Prostate gland (tissue), 2 donors: ENCODE data around the gene DHFR. TPM values are rescaled to one million over a fixed set of nuclear protein-coding genes. Genes with fewer than 3 reads are reported as not detected.
"Not testable (repeated sequence)": the region's sequence is repeated elsewhere in the genome, so short reads cannot be mapped to it uniquely, and the experiment has no call there.

Experiments used
- DNase-seq: peaks from one replicate; pipeline ENCODE4 v3.0.0-alpha.2; 2019; ENCODE audit warnings: low spot score
- H3K27ac ChIP-seq, 2 donors: fragments of 200-600 bp; sonication (generic); 2 replicates each; pipeline ENCODE4 v1.5.1; 2017 to 2019
- H3K27me3 ChIP-seq: fragments of 200-600 bp; sonication (generic); replicated peaks from 2 replicates; pipeline ENCODE4 v1.5.1; 2019; ENCODE audit not compliant: insufficient read depth
- H3K36me3 ChIP-seq, 2 donors: fragments of 200-600 bp; sonication (generic); 1 replicate in 1 of 2; 2 replicates in 1 of 2; pipeline versions ENCODE4 v1.5.1 to v1.8.1; 2017 to 2019
- H3K4me1 ChIP-seq: fragments of 200-600 bp; sonication (generic); replicated peaks from 2 replicates; pipeline ENCODE4 v1.5.1; 2019
- H3K4me3 ChIP-seq, 2 donors: fragments of 200-600 bp; sonication (generic); 2 replicates each; pipeline ENCODE4 v1.5.1; 2017 to 2019
- H3K9me3 ChIP-seq: fragments of 200-600 bp; sonication (generic); 2 replicates; pipeline ENCODE4 v1.5.1; 2017
- POLR2A ChIP-seq: fragments of 450-650 bp; IDR thresholded peaks from one replicate; pipeline ENCODE4 v1.6.1; 2016; ENCODE audit warnings: antibody characterized with exemption, mild to moderate bottlenecking
- POLR2AphosphoS5 ChIP-seq: sonication (generic); formaldehyde crosslinking; IDR thresholded peaks from one replicate; pipeline ENCODE4 v1.6.1; 2017; ENCODE audit warnings: antibody characterized with exemption
- WGBS: methylation state at CpG from one replicate; pipeline ENCODE4 v1.1.5; 2018; 5-methylcytosine and 5-hydroxymethylcytosine counted together
- intact Hi-C: fragments of 100-400 bp; cut with DNase I; formaldehyde crosslinking; loops from one replicate; pipeline ENCODE4 v1.14.2; 2022
- total RNA-seq, 2 donors: library from RNA; depleted of rRNA; stranded (reverse); fragments of >200 nt; gene quantifications; one replicate each; pipeline ENCODE4 v1.1.0, GENCODE V29; 2016
- TF ChIP-seq, protein P1 (sequence below), 4 experiments: fragments of 200-600 bp in 2 of 4; fragments of 450-650 bp in 2 of 4; sonication (generic) in 2 of 4; IDR thresholded peaks; 1 replicate in 3 of 4; 2 replicates in 1 of 4; pipeline ENCODE4 v1.5.1; 2016 to 2019; ENCODE audit warnings: antibody characterized with exemption in 4 of 4, mild to moderate bottlenecking in 2 of 4, moderate library complexity in 2 of 4

Gene DHFR
- total RNA-seq, 2 donors from 2014 or later: 6.8 to 15.7 TPM

DNA sequence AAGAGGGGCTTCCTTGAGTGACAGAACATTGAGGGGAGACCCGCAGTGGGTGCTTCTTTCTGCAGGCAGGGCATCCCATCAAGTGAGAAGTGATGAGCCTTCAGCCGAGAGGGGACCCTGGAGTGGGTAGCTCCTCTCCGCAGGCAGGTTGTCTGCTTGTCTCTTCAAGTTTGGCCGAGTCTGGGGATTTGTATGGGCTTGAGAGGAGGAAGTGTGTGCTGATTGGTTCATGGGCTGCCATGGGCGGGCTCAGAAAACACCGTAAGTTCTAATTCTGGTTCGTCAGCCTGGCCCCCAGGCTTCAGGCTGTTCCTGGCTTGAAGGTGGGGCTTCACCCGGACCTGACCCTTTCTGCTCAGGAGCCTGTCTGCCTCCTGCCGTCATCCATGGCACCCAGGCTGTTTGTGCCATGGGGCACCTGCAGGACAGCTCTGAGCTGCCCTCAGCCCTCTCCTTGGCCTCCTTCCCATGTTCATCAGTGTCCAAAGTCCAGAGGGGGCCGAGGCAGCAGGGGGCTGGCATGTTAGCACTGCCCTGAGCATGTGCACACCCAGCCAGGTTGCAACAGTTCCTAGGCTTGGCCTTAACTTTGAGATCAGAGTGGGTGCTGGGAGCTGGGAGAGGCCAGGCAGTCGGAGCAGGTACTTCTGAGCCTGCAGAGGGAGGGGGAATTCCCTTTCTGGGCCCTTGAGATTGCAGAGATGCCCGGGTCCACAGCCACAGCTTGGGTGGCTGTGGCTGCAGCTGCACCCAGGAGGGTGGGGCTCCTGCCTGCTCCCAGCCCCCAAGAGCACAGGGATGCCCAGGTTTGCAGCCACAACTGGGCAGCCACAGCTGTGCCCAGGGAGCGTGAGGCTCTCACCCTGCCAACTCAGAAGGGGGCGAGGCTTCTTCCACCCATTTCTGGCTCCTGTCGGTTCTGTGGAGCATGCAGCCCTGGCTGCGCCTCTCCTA is 13.5 kb upstream of the DHFR start:
- no peak for DNase-seq
- Histone ChIP-seq H3K36me3 (no peaks in the 10 kb centered on the region), H3K27me3 (no peaks in the 10 kb centered on the region), H3K9me3 (no peaks in the 10 kb centered on the region), H3K27ac (no peak overlapping the region), H3K4me1 (no peaks in the 10 kb centered on the region), H3K4me3 (no peak overlapping the region)
- TF ChIP-seq POLR2A: no peak
- TF ChIP-seq, protein P1, sequence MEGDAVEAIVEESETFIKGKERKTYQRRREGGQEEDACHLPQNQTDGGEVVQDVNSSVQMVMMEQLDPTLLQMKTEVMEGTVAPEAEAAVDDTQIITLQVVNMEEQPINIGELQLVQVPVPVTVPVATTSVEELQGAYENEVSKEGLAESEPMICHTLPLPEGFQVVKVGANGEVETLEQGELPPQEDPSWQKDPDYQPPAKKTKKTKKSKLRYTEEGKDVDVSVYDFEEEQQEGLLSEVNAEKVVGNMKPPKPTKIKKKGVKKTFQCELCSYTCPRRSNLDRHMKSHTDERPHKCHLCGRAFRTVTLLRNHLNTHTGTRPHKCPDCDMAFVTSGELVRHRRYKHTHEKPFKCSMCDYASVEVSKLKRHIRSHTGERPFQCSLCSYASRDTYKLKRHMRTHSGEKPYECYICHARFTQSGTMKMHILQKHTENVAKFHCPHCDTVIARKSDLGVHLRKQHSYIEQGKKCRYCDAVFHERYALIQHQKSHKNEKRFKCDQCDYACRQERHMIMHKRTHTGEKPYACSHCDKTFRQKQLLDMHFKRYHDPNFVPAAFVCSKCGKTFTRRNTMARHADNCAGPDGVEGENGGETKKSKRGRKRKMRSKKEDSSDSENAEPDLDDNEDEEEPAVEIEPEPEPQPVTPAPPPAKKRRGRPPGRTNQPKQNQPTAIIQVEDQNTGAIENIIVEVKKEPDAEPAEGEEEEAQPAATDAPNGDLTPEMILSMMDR (IDR thresholded peaks at IDR 0.05): no peak
- TF ChIP-seq POLR2AphosphoS5: no peak
- intact Hi-C loops: no loop called here
- WGBS: 84% methylated on average over 16 of the region's 16 CpGs

DNA sequence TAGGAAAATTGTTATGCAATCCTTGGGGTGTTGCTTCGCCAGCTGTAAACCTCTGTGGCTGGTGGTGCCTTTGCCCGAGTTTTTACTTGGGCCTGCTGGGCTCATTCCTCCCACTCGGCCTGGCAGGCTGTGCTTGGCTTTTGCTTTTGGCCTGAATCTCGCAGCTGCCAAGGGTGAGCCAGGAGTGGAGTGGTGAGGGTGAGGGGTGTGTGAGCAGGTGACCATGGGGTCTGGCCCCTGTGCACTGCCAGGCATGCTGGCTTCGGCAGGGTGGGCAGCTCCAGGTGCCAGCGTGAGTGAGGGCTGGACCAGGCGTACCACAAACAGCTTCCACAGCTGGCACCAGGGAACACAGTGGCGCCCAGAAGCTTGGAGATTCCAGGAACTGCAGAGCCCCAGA is 12.6 kb upstream of the DHFR start:
- intact Hi-C loops: no loop called here
- DNase-seq: no peak
- no peak overlapping the region for H3K27ac ChIP-seq
- no peaks in the 10 kb centered on the region for H3K27me3 ChIP-seq
- no peaks in the 10 kb centered on the region for H3K36me3 ChIP-seq
- H3K9me3 ChIP-seq: no peaks in the 10 kb centered on the region
- TF ChIP-seq POLR2AphosphoS5: no peak
- TF ChIP-seq, protein P1 (IDR thresholded peaks at IDR 0.05): no peak
- TF ChIP-seq POLR2A: no peak
- 78% methylated on average over 7 of the region's 8 CpGs for WGBS
- H3K4me1 ChIP-seq: no peaks in the 10 kb centered on the region
- no peak overlapping the region for H3K4me3 ChIP-seq

DNA sequence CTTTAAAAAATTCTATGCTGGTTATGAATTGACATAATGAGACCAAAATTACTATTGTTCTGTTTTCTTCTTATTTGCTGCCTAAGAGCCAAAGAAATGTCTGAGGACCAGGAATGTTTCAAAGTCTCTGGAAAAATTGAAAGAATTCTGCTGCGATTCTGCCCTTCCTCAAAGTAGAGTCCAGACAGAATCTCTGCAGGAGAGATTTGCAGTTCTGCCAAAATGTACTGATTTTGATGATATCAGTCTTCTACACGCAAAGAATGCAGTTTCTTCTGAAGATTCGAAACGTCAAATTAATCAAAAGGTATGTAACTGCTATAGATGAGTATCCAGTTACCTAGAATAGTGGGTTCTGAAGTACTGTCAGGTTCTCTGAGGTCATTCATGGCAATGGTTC is 10.3 kb upstream of the DHFR start:
- Histone ChIP-seq H3K4me3 (no peak overlapping the region), H3K36me3 (no peaks in the 10 kb centered on the region), H3K4me1 (no peaks in the 10 kb centered on the region), H3K27ac (no peak overlapping the region), H3K27me3 (no peaks in the 10 kb centered on the region), H3K9me3 (no peaks in the 10 kb centered on the region)
- no peak for DNase-seq
- intact Hi-C loops: no loop called here
- TF ChIP-seq POLR2AphosphoS5: no peak
- TF ChIP-seq POLR2A: no peak
- TF ChIP-seq, protein P1 (IDR thresholded peaks at IDR 0.05): no peak
- 64% methylated on average over 4 of the region's 4 CpGs for WGBS

DNA sequence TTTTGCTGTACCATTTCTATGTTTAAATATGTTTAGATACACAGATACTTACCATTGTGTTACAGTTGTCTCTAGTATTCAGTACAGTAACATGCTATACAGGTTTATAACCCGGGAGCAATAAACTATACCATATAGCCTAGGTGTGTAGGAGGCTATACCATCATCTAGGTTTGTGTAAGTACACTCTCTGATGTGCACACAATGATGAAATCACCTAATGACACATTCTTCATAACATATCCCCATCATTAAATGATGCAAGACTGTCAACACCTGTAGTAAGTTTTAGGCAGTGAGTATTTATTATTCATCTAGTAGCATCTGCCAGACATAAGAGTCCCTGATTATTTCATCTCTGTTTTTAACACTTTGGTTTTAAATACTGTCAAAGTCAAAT is 7.3 kb upstream of the DHFR start:
- intact Hi-C loops: no loop called here
- WGBS: 43% methylated on average over 1 of the region's 1 CpG
- H3K36me3 ChIP-seq: no peaks in the 10 kb centered on the region
- no peak for DNase-seq
- no peaks in the 10 kb centered on the region for H3K27me3 ChIP-seq
- TF ChIP-seq, protein P1 (IDR thresholded peaks at IDR 0.05): no peak
- no peak for TF ChIP-seq POLR2AphosphoS5
- no peak for TF ChIP-seq POLR2A
- no peaks in the 10 kb centered on the region for H3K9me3 ChIP-seq
- H3K27ac ChIP-seq: no peak overlapping the region
- H3K4me3 ChIP-seq: no peak overlapping the region
- H3K4me1 ChIP-seq: no peaks in the 10 kb centered on the region

DNA sequence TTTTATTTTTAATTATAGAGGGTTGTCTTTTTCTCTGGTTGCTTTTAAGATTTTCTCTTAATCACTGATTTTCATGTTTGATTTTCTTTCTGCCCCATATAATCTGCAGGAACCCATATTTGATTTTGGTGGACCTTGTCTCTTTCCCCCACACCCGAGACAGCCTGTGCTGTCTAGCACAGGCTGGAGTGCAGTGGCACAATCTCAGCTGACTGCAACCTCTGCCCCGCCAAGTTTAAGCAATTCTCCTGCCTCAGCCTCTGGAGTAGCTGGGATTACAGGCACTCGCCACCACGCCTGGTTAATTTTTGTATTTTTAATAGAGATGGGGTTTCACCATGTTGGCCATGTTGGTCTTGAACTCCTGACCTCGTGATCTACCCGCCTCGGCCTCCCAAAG is 5.9 kb upstream of the DHFR start:
- intact Hi-C loops, H3K27ac ChIP-seq, H3K9me3 ChIP-seq, H3K4me3 ChIP-seq, H3K4me1 ChIP-seq, H3K36me3 ChIP-seq, DNase-seq, H3K27me3 ChIP-seq: not testable (repeated sequence)
- WGBS: 74% methylated on average over 7 of the region's 7 CpGs
